SK-N-MC (cell line): Measurements from ENCODE around the gene PTGER4.

Experiments
- EZH2 ChIP-seq: fragments of 200-600 bp; sonication (generic); IDR thresholded peaks from one replicate; pipeline ENCODE4 v1.6.1; 2017; ENCODE audit warnings: antibody characterized with exemption
- POLR2AphosphoS5 ChIP-seq: IDR thresholded peaks from 2 replicates; pipeline ENCODE4 v1.6.1; 2012; ENCODE audit warnings: mild to moderate bottlenecking, low read depth, low read length, borderline replicate concordance

- TF ChIP-seq POLR2AphosphoS5 (no peak), EZH2 (no peak)
Measured at GRCh38 chr5:40665635-40666298, 13.9 kb upstream of the PTGER4 start.
